Measurements from ENCODE around the gene TWNK. TPM values are rescaled to one million over a fixed set of nuclear protein-coding genes. Genes with fewer than 3 reads are reported as not detected.

The TWNK gene
- total RNA-seq, 1 donor from 2014 or later: 41.1 TPM

DNA sequence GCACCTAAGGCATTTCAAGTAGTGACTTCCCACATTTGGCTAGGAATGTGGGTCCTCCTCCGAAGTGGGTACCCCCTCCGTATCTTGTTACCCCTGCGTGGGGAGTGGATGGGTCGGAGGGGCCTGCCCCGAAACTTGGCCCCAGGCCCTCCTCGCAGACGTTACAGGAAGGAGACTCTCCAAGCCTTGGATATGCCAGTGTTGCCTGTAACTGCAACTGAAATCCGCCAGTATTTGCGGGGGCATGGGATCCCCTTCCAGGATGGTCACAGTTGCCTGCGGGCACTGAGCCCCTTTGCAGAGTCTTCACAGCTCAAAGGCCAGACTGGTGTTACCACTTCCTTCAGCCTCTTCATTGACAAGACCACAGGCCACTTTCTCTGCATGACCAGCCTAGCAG is 823 bp downstream of the TWNK start:
- intact Hi-C loops (cut with micrococcal nuclease): no loop called here
- DNase-seq (ENCODE audit: low spot score): no peak
- no peak overlapping the region for H3K27ac Mint-ChIP-seq
- no peaks in the 10 kb centered on the region for H3K27me3 Mint-ChIP-seq (ENCODE audit: insufficient read depth)
- H3K9me3 Mint-ChIP-seq: no peaks in the 10 kb centered on the region
- H3K4me1 Mint-ChIP-seq (ENCODE audit: low read depth): peaks cover 24% of the 10 kb centered on the region
- peaks cover 39% of the 10 kb centered on the region for H3K36me3 Mint-ChIP-seq (ENCODE audit: low read depth)
- peak overlapping the region; percentile 98 for H3K4me3 Mint-ChIP-seq

DNA sequence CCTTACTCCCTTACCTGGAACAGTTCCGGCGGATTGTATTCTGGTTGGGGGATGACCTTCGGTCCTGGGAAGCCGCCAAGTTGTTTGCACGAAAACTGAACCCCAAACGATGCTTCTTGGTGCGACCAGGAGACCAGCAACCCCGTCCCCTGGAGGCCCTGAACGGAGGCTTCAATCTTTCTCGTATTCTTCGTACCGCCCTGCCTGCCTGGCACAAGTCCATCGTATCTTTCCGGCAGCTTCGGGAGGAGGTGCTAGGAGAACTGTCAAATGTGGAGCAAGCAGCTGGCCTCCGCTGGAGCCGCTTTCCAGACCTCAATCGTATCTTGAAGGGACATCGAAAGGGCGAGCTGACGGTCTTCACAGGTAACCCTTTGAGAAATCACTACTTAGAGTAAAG is 1.7 kb downstream of the TWNK start:
- Mint-ChIP-seq H3K27ac (no peak overlapping the region), H3K4me3 (peak overlapping the region; percentile 98), H3K4me1 (ENCODE audit: low read depth) (peaks cover 24% of the 10 kb centered on the region), H3K9me3 (no peaks in the 10 kb centered on the region), H3K36me3 (ENCODE audit: low read depth) (peaks cover 45% of the 10 kb centered on the region), H3K27me3 (ENCODE audit: insufficient read depth) (no peaks in the 10 kb centered on the region)
- no peak for DNase-seq (ENCODE audit: low spot score)
- intact Hi-C loops (cut with micrococcal nuclease): no loop called here

- H3K27me3 Mint-ChIP-seq (ENCODE audit: insufficient read depth): peaks cover 2% of the 10 kb centered on the region
- no peak overlapping the region for H3K4me3 Mint-ChIP-seq
- H3K36me3 Mint-ChIP-seq (ENCODE audit: low read depth): peaks cover 39% of the 10 kb centered on the region
- intact Hi-C loops (cut with micrococcal nuclease): no loop called here
- H3K27ac Mint-ChIP-seq: no peak overlapping the region
- H3K9me3 Mint-ChIP-seq: no peaks in the 10 kb centered on the region
- H3K4me1 Mint-ChIP-seq (ENCODE audit: low read depth): peaks cover 32% of the 10 kb centered on the region
- DNase-seq (ENCODE audit: low spot score): no peak
Observed at GRCh38 chr10:100993986-100994708, 6.8 kb downstream of the TWNK start.

- peaks cover 32% of the 10 kb centered on the region for H3K36me3 Mint-ChIP-seq (ENCODE audit: low read depth)
- H3K27me3 Mint-ChIP-seq (ENCODE audit: insufficient read depth): peaks cover 2% of the 10 kb centered on the region
- H3K4me3 Mint-ChIP-seq: peak overlapping the region; percentile 88
- no peak for DNase-seq (ENCODE audit: low spot score)
- intact Hi-C loops (cut with micrococcal nuclease): loop anchor here (5.0 kb wide), 1 partner anchor 787 kb away; the partner anchor contains the start of gene NPM3
- peaks cover 31% of the 10 kb centered on the region for H3K4me1 Mint-ChIP-seq (ENCODE audit: low read depth)
- H3K27ac Mint-ChIP-seq: no peak overlapping the region
- no peaks in the 10 kb centered on the region for H3K9me3 Mint-ChIP-seq
Observed at GRCh38 chr10:100995181-100995580, 7.8 kb downstream of the TWNK start.

DNA sequence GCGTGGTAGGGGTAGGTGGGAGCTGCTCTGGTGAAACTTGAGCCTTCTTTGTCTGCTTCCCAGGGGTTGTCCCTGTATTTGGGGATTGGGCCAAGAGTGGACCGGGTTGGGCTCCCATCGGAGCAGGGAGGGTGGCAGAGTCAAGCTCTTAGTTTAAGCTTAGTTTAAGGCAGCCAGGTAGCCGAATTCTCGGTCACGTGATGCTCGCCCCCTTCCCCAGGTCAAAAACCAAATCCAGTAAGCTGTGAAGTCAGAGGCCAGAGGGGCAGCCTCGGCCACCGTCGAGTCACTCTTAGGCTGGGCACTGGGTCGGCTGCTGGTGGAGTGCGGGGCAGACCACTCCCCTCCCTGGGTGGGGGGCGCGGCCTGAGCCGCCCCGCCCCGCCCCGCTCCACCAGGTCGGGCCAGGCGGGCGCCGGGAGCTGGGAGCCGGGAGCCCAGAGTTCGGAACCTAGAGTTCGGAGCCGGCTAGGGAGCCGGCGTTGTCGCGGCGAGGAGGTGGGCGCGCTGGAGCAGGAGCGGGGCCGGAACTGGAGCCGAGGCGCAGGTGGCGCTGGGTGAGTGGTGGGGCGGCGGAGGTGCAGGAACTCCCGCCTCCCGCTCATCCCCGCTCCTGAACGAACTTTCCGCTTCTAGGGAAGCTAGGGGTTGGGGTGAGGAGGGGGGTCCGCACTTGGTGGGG is 9.5 kb downstream of the TWNK start:
- DNase-seq (ENCODE audit: low spot score): peak; percentile 26
- intact Hi-C loops (cut with micrococcal nuclease): loop anchor here (1.0 to 5.0 kb wide), 4 partner anchors 10 to 785 kb away; partner anchors contain the start of genes MRPL43, NPM3 and TWNK
- peaks cover 4% of the 10 kb centered on the region for H3K27me3 Mint-ChIP-seq (ENCODE audit: insufficient read depth)
- no peaks in the 10 kb centered on the region for H3K9me3 Mint-ChIP-seq
- H3K4me1 Mint-ChIP-seq (ENCODE audit: low read depth): peaks cover 29% of the 10 kb centered on the region
- H3K36me3 Mint-ChIP-seq (ENCODE audit: low read depth): peaks cover 22% of the 10 kb centered on the region
- peak overlapping the region; percentile 88 for H3K4me3 Mint-ChIP-seq
- H3K27ac Mint-ChIP-seq: peak overlapping the region; percentile 92

- peak; percentile 71 for DNase-seq (ENCODE audit: low spot score)
- peak overlapping the region; percentile 88 for H3K4me3 Mint-ChIP-seq
- peaks cover 22% of the 10 kb centered on the region for H3K36me3 Mint-ChIP-seq (ENCODE audit: low read depth)
- no peaks in the 10 kb centered on the region for H3K9me3 Mint-ChIP-seq
- H3K27ac Mint-ChIP-seq: peak overlapping the region; percentile 92
- intact Hi-C loops (cut with micrococcal nuclease): loop anchor here (1.0 to 5.0 kb wide), 6 partner anchors 10 to 785 kb away; partner anchors contain the start of genes MRPL43, NPM3, PDZD7 and SFXN3
- H3K4me1 Mint-ChIP-seq (ENCODE audit: low read depth): peaks cover 29% of the 10 kb centered on the region
- H3K27me3 Mint-ChIP-seq (ENCODE audit: insufficient read depth): peaks cover 4% of the 10 kb centered on the region
Observed at GRCh38 chr10:100997360-100998182, 10.2 kb downstream of the TWNK start.

- H3K27me3 Mint-ChIP-seq (ENCODE audit: insufficient read depth): peaks cover 4% of the 10 kb centered on the region
- peak overlapping the region; percentile 88 for H3K4me3 Mint-ChIP-seq
- peaks cover 18% of the 10 kb centered on the region for H3K36me3 Mint-ChIP-seq (ENCODE audit: low read depth)
- H3K9me3 Mint-ChIP-seq: no peaks in the 10 kb centered on the region
- peaks cover 29% of the 10 kb centered on the region for H3K4me1 Mint-ChIP-seq (ENCODE audit: low read depth)
- intact Hi-C loops (cut with micrococcal nuclease): loop anchor here (1.0 to 5.0 kb wide), 3 partner anchors 15 to 784 kb away; partner anchors contain the start of genes NPM3, PDZD7 and SFXN3
- H3K27ac Mint-ChIP-seq: peak overlapping the region; percentile 93
- peak; percentile 37 for DNase-seq (ENCODE audit: low spot score)
Observed at GRCh38 chr10:100998183-100998990, 11.0 kb downstream of the TWNK start.

DNA sequence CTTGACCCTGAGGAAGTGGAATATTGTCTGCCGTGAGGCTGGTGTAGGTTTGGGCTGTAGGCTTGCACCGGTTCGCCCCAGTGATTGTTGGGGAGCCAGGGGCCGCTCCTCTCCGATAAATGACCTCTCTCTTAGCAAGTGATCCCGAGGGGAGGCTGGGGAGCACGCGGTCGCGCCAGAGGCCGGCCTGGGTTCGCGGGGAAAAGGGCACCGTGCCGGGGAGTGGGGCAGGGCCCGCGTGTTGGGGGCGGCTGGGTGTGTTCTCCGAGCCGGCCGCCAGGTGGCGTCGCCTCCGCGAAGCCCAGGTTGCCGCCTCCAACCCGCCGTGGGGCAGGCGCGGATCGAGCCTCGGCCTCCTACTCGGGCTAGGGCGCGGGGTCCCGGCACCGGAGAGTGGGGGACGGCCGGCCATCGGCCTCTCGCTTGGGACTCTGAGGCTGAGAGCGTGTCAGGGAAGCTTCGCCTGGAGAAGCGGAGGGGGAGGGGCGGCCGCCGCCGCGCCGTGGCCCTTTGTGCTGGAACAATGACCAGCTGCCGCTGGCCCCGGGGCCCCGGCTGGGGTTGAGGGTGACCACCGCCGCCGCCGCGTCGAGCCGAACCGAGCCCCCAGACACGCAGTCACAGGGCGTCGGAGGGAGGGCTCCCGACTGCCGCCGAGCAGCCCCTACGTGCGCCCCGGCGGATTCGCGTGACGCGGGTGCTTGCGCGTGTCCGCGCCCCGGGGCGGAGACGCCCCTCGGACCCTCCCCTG is 11.8 kb downstream of the TWNK start:
- peaks cover 29% of the 10 kb centered on the region for H3K4me1 Mint-ChIP-seq (ENCODE audit: low read depth)
- peak; percentile 77 for DNase-seq (ENCODE audit: low spot score)
- H3K9me3 Mint-ChIP-seq: no peaks in the 10 kb centered on the region
- intact Hi-C loops (cut with micrococcal nuclease): loop anchor here (1.0 to 5.0 kb wide), 4 partner anchors 14 to 783 kb away; partner anchors contain the start of genes NPM3, PDZD7, SFXN3 and SLF2
- H3K27me3 Mint-ChIP-seq (ENCODE audit: insufficient read depth): peaks cover 4% of the 10 kb centered on the region
- H3K4me3 Mint-ChIP-seq: peak overlapping the region; percentile 88
- peak overlapping the region; percentile 93 for H3K27ac Mint-ChIP-seq
- H3K36me3 Mint-ChIP-seq (ENCODE audit: low read depth): peaks cover 13% of the 10 kb centered on the region

DNA sequence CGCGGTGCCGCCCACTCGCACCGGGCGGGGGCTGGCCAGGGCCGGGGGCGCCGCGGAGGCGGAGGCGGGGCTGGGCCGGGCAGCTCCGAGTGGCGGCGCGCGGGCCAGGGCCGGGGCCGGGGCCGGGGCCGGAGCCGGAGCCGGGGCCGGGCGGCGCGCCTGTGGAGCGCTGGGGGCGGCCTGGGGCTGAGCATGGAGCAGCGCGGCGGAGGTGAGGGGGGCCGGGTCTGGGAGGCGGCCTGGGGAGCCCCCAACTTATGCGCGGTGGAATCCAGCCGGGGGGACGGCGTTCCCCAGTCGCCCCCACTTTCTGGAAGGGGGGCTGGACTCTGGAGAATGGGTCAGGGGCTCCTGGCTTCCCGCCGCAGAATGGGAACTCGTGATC is 12.4 kb downstream of the TWNK start, which contains the start of gene LZTS2:
TSS of gene LZTS2 (plus strand) at position 67 of the 385 bp plus-strand sequence. CDS start 2,731 bp downstream, outside the sequence.
- Mint-ChIP-seq H3K4me3 (peak within 1 kb of the TSS; percentile 88), H3K27me3 (ENCODE audit: insufficient read depth) (peaks cover 4% of the 10 kb centered on the region), H3K9me3 (no peaks in the 10 kb centered on the region), H3K36me3 (ENCODE audit: low read depth) (peaks cover 7% of the 10 kb centered on the region), H3K4me1 (ENCODE audit: low read depth) (peaks cover 24% of the 10 kb centered on the region), H3K27ac (peak within 1 kb of the TSS; percentile 93)
- no peak for DNase-seq (ENCODE audit: low spot score)
- intact Hi-C loops (cut with micrococcal nuclease): loop anchor here (1.0 to 5.0 kb wide), 2 partner anchors 87 to 783 kb away; partner anchors contain the start of genes NPM3 and SLF2

- no peak for DNase-seq (ENCODE audit: low spot score)
- H3K4me1 Mint-ChIP-seq (ENCODE audit: low read depth): peaks cover 23% of the 10 kb centered on the region
- peak overlapping the region; percentile 63 for H3K27ac Mint-ChIP-seq
- H3K27me3 Mint-ChIP-seq (ENCODE audit: insufficient read depth): peaks cover 4% of the 10 kb centered on the region
- H3K4me3 Mint-ChIP-seq: peak overlapping the region; percentile 76
- no peaks in the 10 kb centered on the region for H3K9me3 Mint-ChIP-seq
- intact Hi-C loops (cut with micrococcal nuclease): no loop called here
- peaks cover 6% of the 10 kb centered on the region for H3K36me3 Mint-ChIP-seq (ENCODE audit: low read depth)
Observed at GRCh38 chr10:101000127-101000914, 13.0 kb downstream of the TWNK start.
